COLO829 (cell line): ENCODE results near the gene ACSL4.

Source experiments
- DNase-seq: peaks from one replicate; pipeline ENCODE4 v3.0.0; 2012; ENCODE audit warnings: low spot score

ACSL4 gene

DNA sequence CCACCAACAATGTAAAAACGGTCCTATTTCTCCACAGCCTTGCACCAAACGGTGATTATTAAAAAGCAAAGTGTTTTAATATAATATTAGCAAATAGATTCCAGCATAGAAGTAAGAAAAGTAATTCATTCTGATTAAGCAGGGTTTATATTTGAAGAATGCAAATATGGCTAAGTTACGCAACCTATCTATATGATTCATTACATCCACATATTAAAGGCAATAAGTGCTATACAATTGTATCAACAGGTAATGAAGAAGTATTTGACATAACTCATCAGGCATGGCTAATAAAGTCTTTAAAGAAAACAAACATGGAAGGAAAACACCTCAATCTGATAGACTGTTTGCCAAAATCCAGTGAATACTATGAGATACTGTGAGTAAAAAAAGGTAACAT lies 137.0 kb downstream of the ACSL4 start:
- no peak for DNase-seq
